HEK293 (cell line): ENCODE measurements around the gene SMIM22.

Experiments used
- CTCF ChIA-PET: fragments of 350-600 bp; formaldehyde crosslinking; extraction: SDS; loops from one replicate; lab custom pipeline; 2021; ENCODE audit warnings: antibody characterized with exemption; lab: Yijun Ruan, JAX
- POLR2A ChIA-PET: fragments of 300-600 bp; formaldehyde crosslinking; extraction: SDS; loops from one replicate; lab custom pipeline; 2020; ENCODE audit warnings: antibody characterized with exemption, inconsistent platforms; lab: Yijun Ruan, JAX
- H3K27ac ChIP-seq: fragments of 200-500 bp; sonication (Bioruptor generic); 2 replicates; pipeline ENCODE4 v1.5.1; 2014; ENCODE audit warnings: low read depth, low read length, control low read depth, inconsistent platforms; ENCODE audit errors: extremely low read depth
- H3K36me3 ChIP-seq, 2 experiments: fragments of 200-500 bp in 1 of 2; sonication (Bioruptor generic) in 1 of 2; 1 replicate in 1 of 2; 2 replicates in 1 of 2; pipeline ENCODE4 v1.5.1; 2014 to 2017; ENCODE audit warnings: inconsistent platforms in 2 of 2, low read length in 2 of 2; ENCODE audit not compliant: control insufficient read depth in 2 of 2, insufficient read depth in 1 of 2
- H3K4me1 ChIP-seq: fragments of 200-500 bp; sonication (Bioruptor generic); 2 replicates; pipeline ENCODE4 v1.5.1; 2014; ENCODE audit warnings: mild to moderate bottlenecking, low read length, inconsistent platforms; ENCODE audit not compliant: control insufficient read depth, insufficient read depth
- H3K4me3 ChIP-seq: 2 replicates; pipeline ENCODE4 v1.5.1; 2011; ENCODE audit warnings: low read depth, mild to moderate bottlenecking, control low read depth, low read length, moderate library complexity
- H3K9me3 ChIP-seq: fragments of 200-500 bp; sonication (Bioruptor generic); 2 replicates; pipeline ENCODE4 v1.5.1; 2014; ENCODE audit warnings: low read depth, low read length, inconsistent platforms; ENCODE audit not compliant: control insufficient read depth, insufficient read depth
- HOXA7 ChIP-seq: sonication (generic); formaldehyde crosslinking; IDR thresholded peaks from 2 replicates; pipeline ENCODE4 v1.8.1; 2022; ENCODE audit warnings: missing genetic modification reagents, borderline replicate concordance
- MYNN ChIP-seq: fragments of 450-650 bp; formaldehyde crosslinking; IDR thresholded peaks from 2 replicates; pipeline ENCODE4 v1.5.1; 2016; ENCODE audit warnings: missing biosample characterization, missing genetic modification characterization, borderline replicate concordance
- REPIN1 ChIP-seq: fragments of 450-650 bp; formaldehyde crosslinking; IDR thresholded peaks from 2 replicates; pipeline ENCODE4 v1.5.1; 2017; ENCODE audit warnings: missing biosample characterization, missing genetic modification characterization, low read depth
- REST ChIP-seq: fragments of 450-650 bp; formaldehyde crosslinking; IDR thresholded peaks from 2 replicates; pipeline ENCODE4 v1.5.1; 2016; ENCODE audit warnings: missing biosample characterization, missing genetic modification characterization
- SCRT1 ChIP-seq: fragments of 450-650 bp; formaldehyde crosslinking; IDR thresholded peaks from 2 replicates; pipeline ENCODE4 v1.5.1; 2016; ENCODE audit warnings: missing biosample characterization, missing genetic modification characterization, borderline replicate concordance
- SCRT2 ChIP-seq: fragments of 450-650 bp; formaldehyde crosslinking; IDR thresholded peaks from 2 replicates; pipeline ENCODE4 v1.5.1; 2016; ENCODE audit warnings: missing biosample characterization, missing genetic modification characterization
- ZBTB10 ChIP-seq: fragments of 450-650 bp; formaldehyde crosslinking; IDR thresholded peaks from 2 replicates; pipeline ENCODE4 v1.5.1; 2016; ENCODE audit warnings: missing biosample characterization, missing genetic modification characterization
- ZNF112 ChIP-seq: fragments of 450-650 bp; formaldehyde crosslinking; IDR thresholded peaks from 2 replicates; pipeline ENCODE4 v1.5.0; 2017; ENCODE audit warnings: missing biosample characterization, missing genetic modification characterization
- ZNF132 ChIP-seq: fragments of 450-650 bp; formaldehyde crosslinking; IDR thresholded peaks from 2 replicates; pipeline ENCODE4 v1.5.1; 2017; ENCODE audit warnings: missing biosample characterization, missing genetic modification characterization, borderline replicate concordance
- ZNF24 ChIP-seq: fragments of 450-650 bp; formaldehyde crosslinking; IDR thresholded peaks from 2 replicates; pipeline ENCODE4 v1.5.1; 2016; ENCODE audit warnings: missing biosample characterization, missing genetic modification characterization
- ZNF513 ChIP-seq: fragments of 450-650 bp; IDR thresholded peaks from 2 replicates; pipeline ENCODE4 v1.5.1; 2018; ENCODE audit warnings: missing biosample characterization, missing genetic modification characterization
- ZNF529 ChIP-seq: fragments of 450-650 bp; formaldehyde crosslinking; IDR thresholded peaks from 2 replicates; pipeline ENCODE4 v1.5.1; 2017; ENCODE audit warnings: missing genetic modification characterization, missing biosample characterization; ENCODE audit not compliant: insufficient replicate concordance
- ZNF76 ChIP-seq: fragments of 450-650 bp; formaldehyde crosslinking; IDR thresholded peaks from 2 replicates; pipeline ENCODE4; 2016; ENCODE audit warnings: low read depth, missing biosample characterization, missing genetic modification characterization, borderline replicate concordance

Gene SMIM22

GRCh38 chr16:4826980-4827379 lies 31.8 kb downstream of the SMIM22 start:
- Histone ChIP-seq H3K9me3 (no peaks in the 10 kb centered on the region), H3K4me1 (no peaks in the 10 kb centered on the region), H3K4me3 (no peak overlapping the region), H3K27ac (no peak overlapping the region), H3K36me3 (peaks cover 47 to 86% of the 10 kb centered on the region in 2 experiments)
- TF ChIP-seq ZNF132 (tag by site-specific recombination): no peak
- no peak for TF ChIP-seq REPIN1
- no peak for TF ChIP-seq HOXA7 (CRISPR knock-in tag)
- TF ChIP-seq ZNF24: no peak
- TF ChIP-seq ZBTB10 (tag by site-specific recombination): no peak
- no peak for TF ChIP-seq ZNF513 (tag by site-specific recombination)
- TF ChIP-seq MYNN: no peak
- TF ChIP-seq REST: no peak
- CTCF ChIA-PET: no interaction called here
- POLR2A ChIA-PET: no interaction called here

GRCh38 chr16:4828567-4829321 lies 33.6 kb downstream of the SMIM22 start:
- Histone ChIP-seq H3K4me1 (no peaks in the 10 kb centered on the region), H3K36me3 (peaks cover 43 to 89% of the 10 kb centered on the region in 2 experiments; a peak in 2 of 3 replicates), H3K9me3 (no peaks in the 10 kb centered on the region), H3K27ac (no peak overlapping the region)
- ChIA-PET POLR2A (no interaction called here), CTCF (no interaction called here)
- TF ChIP-seq ZNF76 (tag by site-specific recombination) (no peak), ZNF529 (tag by site-specific recombination) (no peak)
- TF ChIP-seq, all 188 proteins: peak for 0
- no peak overlapping the region for H3K4me3 ChIP-seq

GRCh38 chr16:4830408-4830807 lies 35.2 kb downstream of the SMIM22 start:
- Histone ChIP-seq H3K27ac (no peak overlapping the region), H3K36me3 (peaks cover 42 to 88% of the 10 kb centered on the region in 2 experiments; a peak in 2 of 3 replicates), H3K4me3 (no peak overlapping the region), H3K9me3 (no peaks in the 10 kb centered on the region), H3K4me1 (no peaks in the 10 kb centered on the region)
- POLR2A ChIA-PET: interaction anchor here (1.2 kb wide), 1 partner anchor 16 kb away, joined by 3 read pairs; no protein-coding TSS in a partner anchor
- peak; percentile 81 for TF ChIP-seq SCRT2 (tag by site-specific recombination)
- TF ChIP-seq SCRT1 (tag by site-specific recombination): 0 out of 2 replicates have a peak, but pooled peaks have one; percentile 13
- TF ChIP-seq ZNF112 (tag by site-specific recombination): no peak
- CTCF ChIA-PET: no interaction called here
